H1 (cell line): ENCODE data around the gene CUBN. TPM values are rescaled to one million over a fixed set of nuclear protein-coding genes. Genes with fewer than 3 reads are reported as not detected.

Experiments
- KDM5A ChIP-seq: fragments of 200-600 bp; IDR thresholded peaks from 2 replicates; pipeline ENCODE4 v1.7.1; 2012; ENCODE audit warnings: mild to moderate bottlenecking, low read length, inconsistent platforms, mixed read lengths
- NRF1 ChIP-seq: IDR thresholded peaks from 2 replicates; pipeline ENCODE4 v1.6.1; 2011; ENCODE audit warnings: mild to moderate bottlenecking, low read depth, low read length, improper control_type of control experiment
- POLR2A ChIP-seq, 2 experiments: IDR thresholded peaks; 1 replicate in 1 of 2; 2 replicates in 1 of 2; pipeline ENCODE4 v1.6.1; 2011; ENCODE audit warnings: low read depth in 2 of 2, low read length in 2 of 2, mild to moderate bottlenecking in 2 of 2; ENCODE audit errors: control extremely low read depth in 1 of 2
- YY1 ChIP-seq: IDR thresholded peaks from 2 replicates; pipeline ENCODE4 v1.6.1; 2011; ENCODE audit warnings: low read depth, mild to moderate bottlenecking, low read length
- polyA plus RNA-seq, 7 experiments: library from polyadenylated mRNA; depleted of rRNA in 3 of 7; stranded (reverse) in 5 of 7; unstranded in 2 of 7; fragments of >200 nt in 5 of 7; fragments of 200-250 nt in 2 of 7; gene quantifications; 1 replicate in 5 of 7; 2 replicates in 1 of 7; 4 replicates in 1 of 7; pipeline versions ENCODE4 v1.2.1 to v1.2.3, GENCODE V29; 2011 to 2013; ENCODE audit warnings: missing spikeins in 2 of 7, mixed read lengths in 2 of 7
- total RNA-seq: library from RNA; stranded (reverse); fragmentation: NEBNext Ultra II Directional; extraction: Animal tissue kit (Norgen Biotek cat#: 25700); gene quantifications from 2 replicates; pipeline ENCODE4 v1.2.1, GENCODE V29; 2021
- TF ChIP-seq, protein P1 (sequence below), 3 experiments: IDR thresholded peaks; 1 replicate in 2 of 3; 2 replicates in 1 of 3; pipeline versions ENCODE4 v1.5.1 to v1.6.1; 2011; ENCODE audit warnings: low read length in 3 of 3, mild to moderate bottlenecking in 3 of 3, inconsistent platforms in 2 of 3, low read depth in 1 of 3, moderate library complexity in 1 of 3; ENCODE audit not compliant: insufficient read depth in 1 of 3; ENCODE audit errors: control extremely low read depth in 1 of 3

The CUBN gene
- total and polyA plus RNA-seq, 2 of the 8 experiments (the other 6 are each of a cell fraction or from before 2014, with no cell fraction given): 0.04 to 0.08 TPM

DNA sequence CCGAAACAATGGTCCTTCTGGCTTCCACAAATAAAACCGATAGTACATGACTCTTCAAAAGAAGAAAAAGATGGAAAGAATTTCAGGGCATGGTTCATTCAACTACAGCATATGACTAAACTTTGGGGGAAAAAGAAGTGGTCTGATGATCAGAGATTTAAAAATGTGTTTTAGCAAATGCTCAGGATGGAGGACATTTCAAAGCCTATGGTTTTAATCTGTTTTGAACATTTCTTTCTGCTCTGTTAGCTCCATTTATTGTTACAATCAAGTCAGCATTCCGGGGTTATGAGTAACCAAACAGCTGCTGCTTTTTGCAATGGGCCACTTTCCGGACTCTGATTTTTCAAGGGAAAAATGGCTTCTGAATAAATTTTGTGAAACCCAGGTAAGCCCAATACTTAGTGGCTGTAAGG, 142.4 kb downstream of the CUBN start (continued):
- TF ChIP-seq KDM5A: no peak
- TF ChIP-seq, protein P1, sequence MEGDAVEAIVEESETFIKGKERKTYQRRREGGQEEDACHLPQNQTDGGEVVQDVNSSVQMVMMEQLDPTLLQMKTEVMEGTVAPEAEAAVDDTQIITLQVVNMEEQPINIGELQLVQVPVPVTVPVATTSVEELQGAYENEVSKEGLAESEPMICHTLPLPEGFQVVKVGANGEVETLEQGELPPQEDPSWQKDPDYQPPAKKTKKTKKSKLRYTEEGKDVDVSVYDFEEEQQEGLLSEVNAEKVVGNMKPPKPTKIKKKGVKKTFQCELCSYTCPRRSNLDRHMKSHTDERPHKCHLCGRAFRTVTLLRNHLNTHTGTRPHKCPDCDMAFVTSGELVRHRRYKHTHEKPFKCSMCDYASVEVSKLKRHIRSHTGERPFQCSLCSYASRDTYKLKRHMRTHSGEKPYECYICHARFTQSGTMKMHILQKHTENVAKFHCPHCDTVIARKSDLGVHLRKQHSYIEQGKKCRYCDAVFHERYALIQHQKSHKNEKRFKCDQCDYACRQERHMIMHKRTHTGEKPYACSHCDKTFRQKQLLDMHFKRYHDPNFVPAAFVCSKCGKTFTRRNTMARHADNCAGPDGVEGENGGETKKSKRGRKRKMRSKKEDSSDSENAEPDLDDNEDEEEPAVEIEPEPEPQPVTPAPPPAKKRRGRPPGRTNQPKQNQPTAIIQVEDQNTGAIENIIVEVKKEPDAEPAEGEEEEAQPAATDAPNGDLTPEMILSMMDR (IDR thresholded peaks at IDR 0.05; ENCODE audit: control extremely low read depth in 1 of 3, insufficient read depth in 1 of 3, low read depth in 1 of 3, low read length in 3 of 3): no peak
- no peak for TF ChIP-seq NRF1
- no peak for TF ChIP-seq YY1
- TF ChIP-seq POLR2A (IDR thresholded peaks at IDR 0.05; ENCODE audit: control extremely low read depth in 1 of 2, low read depth in 2 of 2, low read length in 2 of 2): no peak
